Measurements from ENCODE around the gene ADCK1.

The ADCK1 gene

GRCh38 chr14:77979666-77980351 is 179.9 kb downstream of the ADCK1 start:
- DNase-seq (ENCODE audit: low read depth) = no peak
- H3K4me3 ChIP-seq (ENCODE audit: low read length) = no peak overlapping the region

DNA sequence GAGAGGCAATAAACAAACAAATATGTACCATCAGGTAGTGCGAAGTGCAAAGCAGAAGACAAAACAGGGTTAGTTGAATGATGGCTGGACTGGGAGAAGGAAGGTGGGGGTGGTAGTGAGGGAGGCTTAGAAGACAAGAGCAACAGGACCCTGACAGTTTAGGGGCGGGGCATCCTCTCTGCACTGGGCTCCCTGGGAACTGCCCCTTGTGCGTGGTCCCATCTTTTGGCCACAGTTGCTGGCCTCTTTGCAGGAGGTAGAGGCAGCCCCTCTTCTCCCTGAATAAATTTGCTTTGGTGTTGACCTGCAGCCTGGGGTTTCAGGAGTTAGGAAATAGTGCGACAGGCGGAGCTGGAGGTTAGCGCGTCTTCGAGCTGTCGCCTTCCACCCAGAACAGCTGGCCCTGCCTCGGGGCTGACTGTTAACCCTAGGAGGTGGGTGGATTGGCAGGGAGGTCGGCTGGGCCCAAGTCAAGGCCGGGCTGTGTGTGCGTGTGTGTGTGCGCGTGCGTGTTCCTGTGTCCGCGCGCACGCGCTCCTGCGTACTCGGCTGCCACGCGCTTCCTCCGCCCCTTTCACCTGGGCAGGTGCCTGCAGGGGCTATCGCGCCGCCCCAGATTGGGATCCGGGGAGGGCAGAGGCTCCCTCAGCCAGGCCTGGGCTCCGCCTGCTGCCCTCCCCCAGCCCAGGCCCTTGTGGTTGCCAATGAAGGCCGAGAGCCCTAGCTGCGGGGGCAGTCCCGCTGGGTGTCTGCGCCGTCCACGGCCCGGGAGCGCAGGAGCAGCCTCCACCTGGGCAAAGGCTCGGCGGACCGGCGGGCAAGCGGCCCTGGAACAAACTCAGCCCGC is 180.8 kb downstream of the ADCK1 start:
- no peak for TF ChIP-seq CTCF (conservative IDR thresholded peaks at IDR 0.05; ENCODE audit: low read depth, low read length)
- H3K4me3 ChIP-seq (ENCODE audit: low read length) = peak overlapping the region; percentile 45
- DNase-seq (ENCODE audit: low read depth) = no peak

More at GRCh38 chr14:77979666-77980351, 179.9 kb downstream of the ADCK1 start:
- no peak for TF ChIP-seq CTCF (conservative IDR thresholded peaks at IDR 0.05; ENCODE audit: low read depth, low read length)

Measured in retinal pigment epithelial cell (primary cell).